ENCODE results near the gene ZNF232.
"Not testable (repeated sequence)": the region's sequence is repeated elsewhere in the genome, so short reads cannot be mapped to it uniquely, and the experiment has no call there.

The ZNF232 gene

GRCh38 chr17:5121186-5121841 lies 9.6 kb upstream of the ZNF232 start:
- no peak for DNase-seq (ENCODE audit: insufficient read length, low spot score)
- TF ChIP-seq, protein P1, sequence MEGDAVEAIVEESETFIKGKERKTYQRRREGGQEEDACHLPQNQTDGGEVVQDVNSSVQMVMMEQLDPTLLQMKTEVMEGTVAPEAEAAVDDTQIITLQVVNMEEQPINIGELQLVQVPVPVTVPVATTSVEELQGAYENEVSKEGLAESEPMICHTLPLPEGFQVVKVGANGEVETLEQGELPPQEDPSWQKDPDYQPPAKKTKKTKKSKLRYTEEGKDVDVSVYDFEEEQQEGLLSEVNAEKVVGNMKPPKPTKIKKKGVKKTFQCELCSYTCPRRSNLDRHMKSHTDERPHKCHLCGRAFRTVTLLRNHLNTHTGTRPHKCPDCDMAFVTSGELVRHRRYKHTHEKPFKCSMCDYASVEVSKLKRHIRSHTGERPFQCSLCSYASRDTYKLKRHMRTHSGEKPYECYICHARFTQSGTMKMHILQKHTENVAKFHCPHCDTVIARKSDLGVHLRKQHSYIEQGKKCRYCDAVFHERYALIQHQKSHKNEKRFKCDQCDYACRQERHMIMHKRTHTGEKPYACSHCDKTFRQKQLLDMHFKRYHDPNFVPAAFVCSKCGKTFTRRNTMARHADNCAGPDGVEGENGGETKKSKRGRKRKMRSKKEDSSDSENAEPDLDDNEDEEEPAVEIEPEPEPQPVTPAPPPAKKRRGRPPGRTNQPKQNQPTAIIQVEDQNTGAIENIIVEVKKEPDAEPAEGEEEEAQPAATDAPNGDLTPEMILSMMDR (IDR thresholded peaks at IDR 0.05; ENCODE audit: insufficient read depth, missing control alignments), result no peak
- FAIRE-seq, result no peak

DNA sequence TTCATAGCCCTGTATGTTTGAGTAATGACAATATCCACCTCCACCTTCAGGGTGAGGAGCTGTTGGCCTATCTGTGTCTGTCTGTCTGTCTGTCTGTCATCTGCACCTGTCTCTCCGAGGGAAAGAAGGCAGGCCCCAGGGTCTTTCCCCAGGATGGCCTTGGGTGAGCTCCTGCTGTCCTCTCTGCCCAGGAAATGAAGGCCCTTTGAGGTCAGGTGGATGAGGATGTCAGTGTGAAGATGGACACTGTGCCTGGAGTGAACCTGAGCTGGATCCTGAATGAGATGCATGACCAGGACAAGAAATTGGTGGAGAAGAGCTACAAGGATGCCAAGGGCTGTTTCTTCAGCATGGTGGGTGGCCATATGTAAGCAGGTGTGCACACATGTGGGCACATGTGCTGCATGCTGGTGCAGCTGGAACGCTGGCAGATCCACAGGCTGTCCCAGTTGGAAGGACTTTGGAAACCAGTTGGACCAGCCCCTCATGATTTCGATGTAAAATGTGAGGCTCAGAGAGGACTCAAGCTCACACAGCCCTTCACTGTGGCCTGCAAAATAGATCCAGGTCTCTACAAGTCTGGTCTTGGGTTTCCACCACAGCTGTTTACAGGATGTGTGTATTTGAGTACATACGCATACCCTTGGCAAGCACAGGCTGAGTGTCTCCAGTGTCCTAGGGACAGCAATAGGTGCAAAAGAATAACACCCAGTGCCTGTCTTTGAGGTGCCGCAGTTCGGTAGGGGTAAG lies 8.9 kb upstream of the ZNF232 start:
- not testable (repeated sequence) for DNase-seq (ENCODE audit: insufficient read length, low spot score); FAIRE-seq

- DNase-seq (ENCODE audit: insufficient read length, low spot score), result no peak
- TF ChIP-seq, protein P1 (IDR thresholded peaks at IDR 0.05; ENCODE audit: insufficient read depth, missing control alignments), result no peak
- FAIRE-seq, result no peak
Measured at GRCh38 chr17:5120036-5120435, 8.4 kb upstream of the ZNF232 start.

DNA sequence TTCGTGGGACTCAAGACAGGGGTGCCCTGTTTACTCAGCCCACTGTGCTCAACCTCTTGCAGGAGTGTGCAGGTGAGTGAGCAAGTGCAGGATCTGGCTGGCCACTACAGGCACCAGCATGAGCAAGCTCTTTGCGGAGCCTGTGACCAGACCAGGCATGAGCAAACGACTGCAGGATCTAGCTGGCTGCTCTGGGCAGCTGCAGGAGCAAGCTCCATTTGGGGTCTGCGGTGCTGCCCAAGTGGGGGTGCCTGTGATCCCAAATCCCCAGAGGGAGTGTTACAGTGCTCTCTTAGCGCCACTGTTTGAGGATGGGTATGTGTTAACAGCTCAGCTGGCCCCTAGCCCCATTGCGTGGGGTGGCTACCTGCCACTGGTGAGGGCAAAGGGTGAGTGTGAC lies 6.5 kb upstream of the ZNF232 start:
- no peak for DNase-seq (ENCODE audit: insufficient read length, low spot score)
- TF ChIP-seq, protein P1 (IDR thresholded peaks at IDR 0.05; ENCODE audit: insufficient read depth, missing control alignments), result no peak
- FAIRE-seq, result no peak

DNA sequence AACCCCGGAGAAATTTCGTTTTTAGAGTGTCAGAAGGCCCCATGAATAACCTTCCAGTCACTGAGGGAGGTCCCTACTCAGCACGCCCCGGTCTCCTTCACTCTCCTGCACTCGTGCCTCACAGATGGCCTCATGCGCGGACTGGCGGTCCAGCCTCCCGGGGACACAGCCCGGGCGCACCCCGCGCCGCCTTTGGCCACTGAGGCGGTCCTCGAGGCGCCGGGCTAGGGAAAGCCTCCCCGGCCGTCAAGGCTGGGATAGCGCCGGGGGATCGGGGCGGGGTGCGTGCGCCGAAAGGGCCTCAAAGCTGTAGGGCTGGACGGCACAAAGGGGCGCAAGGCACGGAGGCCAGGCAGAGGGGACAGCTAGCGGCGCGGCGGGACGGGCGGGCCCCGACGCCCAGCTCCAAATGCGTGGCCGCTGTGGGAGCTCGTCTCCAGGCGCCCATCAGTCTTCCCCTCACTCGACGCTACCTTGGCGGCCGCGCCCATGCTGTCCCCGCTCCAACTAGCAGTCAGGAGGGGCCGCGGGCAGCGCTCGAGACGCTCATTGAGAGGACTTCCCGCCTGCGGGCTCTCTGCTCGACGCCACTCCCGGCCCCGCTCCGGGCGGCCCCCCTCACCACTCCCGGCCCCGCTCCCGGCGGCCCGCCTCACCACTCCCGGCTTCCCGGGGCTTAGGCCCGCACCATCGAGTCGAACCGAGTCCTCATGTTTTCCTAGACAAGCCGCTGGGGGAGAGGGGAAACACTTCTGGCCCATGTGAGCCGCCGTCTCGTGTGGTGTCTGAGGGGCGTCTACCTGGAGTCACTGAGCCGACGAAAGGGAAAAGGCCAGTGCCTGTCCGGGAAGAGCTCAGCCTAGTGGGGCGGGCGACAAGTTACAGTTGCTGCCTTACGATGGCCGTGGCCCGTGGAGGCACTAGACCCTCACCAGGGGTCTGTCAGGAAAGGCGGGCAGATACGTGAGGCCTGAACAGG lies 4.3 kb upstream of the ZNF232 start, which contains the start of gene USP6:
Gene USP6, plus strand, starts transcription at position 360 of the 979 bp plus-strand sequence. CDS start 14,336 bp downstream, outside the sequence.
- DNase-seq (ENCODE audit: insufficient read length, low spot score) (peak; percentile 44), FAIRE-seq (no peak)
- TF ChIP-seq, protein P1 (IDR thresholded peaks at IDR 0.05; ENCODE audit: insufficient read depth, missing control alignments), result no peak

- no peak for FAIRE-seq
- no peak for DNase-seq (ENCODE audit: insufficient read length, low spot score)
- TF ChIP-seq, protein P1 (IDR thresholded peaks at IDR 0.05; ENCODE audit: insufficient read depth, missing control alignments), result no peak
Measured at GRCh38 chr17:5110816-5111215, 862 bp downstream of the ZNF232 start.

GRCh38 chr17:5100832-5101231 lies 10.8 kb downstream of the ZNF232 start:
- FAIRE-seq (no peak), DNase-seq (ENCODE audit: insufficient read length, low spot score) (no peak)
- TF ChIP-seq, protein P1 (IDR thresholded peaks at IDR 0.05; ENCODE audit: insufficient read depth, missing control alignments), result no peak
